Measurements from ENCODE around the gene IFT22.
"Not testable (repeated sequence)": the region's sequence is repeated elsewhere in the genome, so short reads cannot be mapped to it uniquely, and the experiment has no call there.

Gene IFT22

DNA sequence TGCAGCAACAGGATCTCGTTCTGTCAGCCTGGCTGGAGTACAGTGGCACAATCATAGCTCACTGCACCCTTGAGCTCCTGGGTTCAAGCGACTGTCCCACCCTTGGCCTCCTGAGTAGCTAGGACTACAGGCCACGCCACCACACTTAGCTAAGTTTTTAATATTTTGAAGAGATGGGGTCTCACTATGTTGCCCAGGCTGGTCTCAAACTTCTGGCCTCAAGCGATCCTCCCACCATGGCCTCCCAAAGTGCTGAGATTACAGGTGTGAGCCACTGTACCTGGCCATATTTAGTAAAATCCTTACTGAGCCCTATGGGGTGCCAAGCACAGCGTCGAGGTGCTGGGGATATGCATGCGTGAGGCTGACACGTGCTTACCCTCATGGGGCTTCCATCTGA is 40.7 kb downstream of the IFT22 start:
- in situ Hi-C loops (cut with HindIII; ENCODE audit: low sequenced_read_pairs) = not testable (repeated sequence)

DNA sequence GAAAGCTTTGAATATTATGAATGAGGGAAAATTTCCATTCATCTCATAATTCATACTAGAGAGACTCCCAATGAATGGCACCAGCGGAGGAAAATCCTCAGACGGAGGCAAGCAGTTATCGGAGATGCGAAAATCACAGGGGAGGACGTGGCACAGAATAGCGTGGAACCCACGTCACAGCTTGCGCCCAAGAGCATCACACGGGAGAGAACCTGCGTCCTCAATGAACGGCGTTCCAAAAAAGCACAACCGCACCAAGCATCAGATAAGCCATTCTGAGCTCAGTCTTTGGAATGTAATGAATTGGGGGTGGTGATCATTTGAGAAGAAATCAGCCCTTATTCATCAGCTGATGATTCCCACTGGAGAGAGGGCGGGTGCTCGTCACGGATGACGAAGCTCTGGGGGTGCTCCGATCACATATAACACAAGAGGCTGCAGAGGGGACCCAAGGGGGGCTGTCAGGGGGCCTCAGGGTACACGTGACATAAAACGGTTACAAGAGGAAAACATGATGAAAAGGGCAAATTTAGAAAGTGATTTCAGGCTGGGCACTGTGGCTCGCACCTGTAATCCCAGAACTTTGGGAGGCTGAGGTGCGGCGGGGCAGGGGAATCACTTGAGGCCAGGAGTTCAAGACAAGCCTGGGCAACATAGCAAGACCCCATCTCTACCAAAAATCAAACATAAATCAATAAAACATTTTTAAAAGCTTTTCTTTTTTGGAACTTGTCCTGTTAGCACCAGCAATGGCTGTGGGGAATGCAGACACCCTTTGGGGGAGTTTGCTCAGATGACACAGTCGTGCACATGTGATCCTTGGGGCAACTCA is 42.9 kb downstream of the IFT22 start:
- in situ Hi-C loops (cut with HindIII; ENCODE audit: low sequenced_read_pairs) = loop anchor here (5.0 to 10.0 kb wide), 2 partner anchors 61 to 184 kb away; partner anchors contain the start of genes PLOD3 and ZNHIT1

DNA sequence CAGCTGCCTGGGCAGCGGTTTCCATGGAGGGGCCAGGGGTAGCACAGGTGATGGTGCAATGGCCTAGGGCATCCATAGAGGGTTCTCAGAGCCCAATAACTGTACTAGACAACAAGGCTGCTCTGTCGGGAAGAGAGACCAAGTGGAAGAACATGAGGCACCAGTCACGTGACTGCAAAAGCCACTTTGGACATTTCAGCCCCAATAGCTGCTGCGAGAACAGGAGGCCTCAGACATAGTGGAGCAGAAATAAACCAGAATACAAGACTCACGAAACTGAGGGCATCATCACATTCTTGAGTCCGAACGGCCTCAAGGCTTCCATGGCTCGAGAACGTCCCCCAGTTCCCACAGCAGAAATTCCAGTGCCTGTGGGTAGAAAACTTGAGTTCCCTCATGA is 44.5 kb downstream of the IFT22 start:
- in situ Hi-C loops (cut with HindIII; ENCODE audit: low sequenced_read_pairs) = loop anchor here (5.0 to 10.0 kb wide), 2 partner anchors 60 to 182 kb away; partner anchors contain the start of genes PLOD3 and ZNHIT1

DNA sequence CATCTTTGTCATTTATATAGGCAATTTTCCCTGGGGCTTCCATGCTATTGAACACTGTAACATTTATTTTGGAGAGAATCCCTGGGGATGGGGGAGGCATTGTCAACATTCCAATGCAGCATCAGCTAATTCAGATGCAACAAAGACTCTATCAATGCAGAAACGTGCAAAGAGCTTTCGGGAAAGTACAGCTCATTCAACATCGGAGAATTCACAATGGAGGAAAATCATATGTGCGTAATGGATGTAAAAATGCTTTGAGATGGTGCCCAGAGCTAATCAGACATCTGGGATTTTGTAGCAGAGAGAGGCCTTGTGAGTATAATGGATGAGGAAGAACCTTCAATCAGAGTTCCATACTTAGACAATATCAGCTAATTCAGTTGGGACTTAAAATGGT is 48.4 kb downstream of the IFT22 start:
- in situ Hi-C loops (cut with HindIII; ENCODE audit: low sequenced_read_pairs) = loop anchor here (10.0 kb wide), 1 partner anchor 178 kb away; no protein-coding TSS in a partner anchor

DNA sequence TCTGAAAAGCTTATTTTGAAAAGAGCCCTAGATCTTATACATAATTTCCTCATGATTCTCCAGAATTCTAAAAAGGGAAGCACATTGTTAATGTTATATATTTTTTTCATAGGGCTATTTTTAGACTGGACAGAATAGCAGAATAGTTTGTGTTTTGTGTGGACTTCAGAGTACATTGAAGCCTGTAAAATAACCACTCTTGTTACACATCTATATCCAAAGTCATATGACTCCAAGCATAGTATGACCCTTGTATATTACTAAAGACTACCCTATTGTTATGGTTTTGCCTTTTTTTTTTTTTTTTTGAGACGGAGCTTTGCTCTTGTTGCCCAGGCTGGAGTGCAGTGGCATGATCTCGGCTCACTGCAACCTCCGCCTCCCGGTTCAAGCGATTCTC is 50.6 kb downstream of the IFT22 start:
- in situ Hi-C loops (cut with HindIII; ENCODE audit: low sequenced_read_pairs) = loop anchor here (10.0 kb wide), 1 partner anchor 176 kb away; no protein-coding TSS in a partner anchor

DNA sequence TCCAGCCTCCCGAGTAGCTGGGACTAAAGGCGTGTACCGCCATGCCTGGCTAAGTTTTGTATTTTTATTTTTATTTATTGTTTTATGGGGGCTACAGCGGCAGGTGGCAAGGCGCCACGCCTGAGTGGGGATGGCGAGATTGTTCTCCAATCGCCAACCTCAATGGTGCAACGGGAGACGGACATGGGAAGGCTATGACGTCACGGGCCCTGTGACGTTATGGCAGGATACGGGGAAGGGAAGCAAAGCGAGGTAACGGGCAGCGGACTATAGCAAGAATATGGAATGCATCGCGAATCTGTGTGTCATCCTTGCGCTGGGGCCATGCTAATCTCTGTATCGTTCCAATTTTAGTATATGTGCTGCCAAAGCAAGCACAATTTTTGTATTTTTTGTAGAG is 51.9 kb downstream of the IFT22 start:
- in situ Hi-C loops (cut with HindIII; ENCODE audit: low sequenced_read_pairs) = loop anchor here (10.0 kb wide), 1 partner anchor 175 kb away; no protein-coding TSS in a partner anchor

DNA sequence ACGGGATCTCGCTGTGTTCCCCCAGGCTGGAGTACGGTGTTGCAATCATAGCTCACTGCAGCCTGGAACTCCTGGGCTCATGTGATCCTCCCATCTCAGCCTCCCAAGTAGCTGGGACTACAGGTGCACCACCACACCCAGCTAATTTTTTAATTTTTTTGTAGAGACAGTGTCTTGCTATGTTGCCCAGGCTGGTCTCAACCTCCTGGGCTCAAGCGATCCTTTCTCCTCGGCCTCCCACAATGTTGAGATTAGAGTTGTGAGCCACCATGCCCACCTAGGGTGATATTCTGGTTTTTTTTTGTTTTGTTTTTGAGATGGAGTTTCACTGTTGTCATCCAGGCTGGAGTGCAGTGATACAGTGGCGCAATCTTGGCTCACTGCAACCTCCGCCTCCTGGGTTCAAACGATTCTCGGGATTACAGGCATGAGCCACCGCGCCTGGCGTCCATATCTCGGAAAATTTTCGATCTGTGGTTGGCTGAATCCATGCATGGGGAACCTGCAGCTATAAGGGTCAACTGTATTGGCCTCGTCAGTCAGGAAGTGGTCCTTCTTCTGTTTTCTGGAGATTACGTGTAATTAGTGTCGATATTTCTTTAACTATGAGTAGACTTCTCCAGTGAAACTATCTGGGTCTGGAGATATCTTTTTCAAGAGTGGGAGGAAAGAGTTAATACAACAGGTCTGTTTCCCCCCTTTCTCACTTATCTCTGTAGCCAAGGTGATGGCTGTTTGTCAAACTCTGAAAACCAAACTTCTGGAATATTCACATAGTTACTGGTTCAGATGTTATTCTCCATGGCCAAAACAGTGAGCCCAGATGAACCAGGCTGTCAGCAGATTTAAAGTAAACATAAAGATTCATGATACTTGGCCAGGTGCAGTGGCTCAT is 55.7 kb downstream of the IFT22 start:
- in situ Hi-C loops (cut with HindIII; ENCODE audit: low sequenced_read_pairs) = no loop called here

DNA sequence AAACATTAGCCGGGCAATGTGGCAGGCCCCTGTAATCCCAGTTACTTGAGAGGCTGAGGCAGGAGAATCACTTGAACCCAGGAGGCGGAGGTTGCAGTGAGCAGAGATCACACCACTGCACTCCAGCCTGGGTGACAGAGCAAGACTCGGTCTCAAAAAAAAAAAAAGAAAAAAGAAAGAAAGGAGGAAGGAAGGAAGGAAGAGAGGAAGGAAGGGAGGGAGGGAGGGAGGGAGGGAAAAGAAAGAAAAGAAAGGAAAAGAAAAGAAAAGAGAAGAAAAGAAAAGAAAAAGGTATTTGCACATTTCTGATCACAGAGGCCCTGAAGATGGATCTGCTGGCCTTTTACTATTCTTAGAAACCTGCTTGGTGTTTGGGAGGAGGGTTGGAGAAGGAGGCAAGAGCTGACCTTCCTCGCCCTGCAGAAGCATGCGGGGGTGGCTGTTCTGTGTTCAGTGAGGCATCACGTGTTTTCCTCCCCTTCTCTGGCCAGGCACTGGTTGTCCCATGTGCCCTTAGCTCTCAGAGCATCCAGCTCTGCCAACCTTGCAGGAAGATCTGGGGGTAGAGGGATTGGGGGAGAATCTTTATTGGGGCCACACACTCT is 57.4 kb downstream of the IFT22 start:
- in situ Hi-C loops (cut with HindIII; ENCODE audit: low sequenced_read_pairs) = not testable (repeated sequence)

Measured in endothelial cell of hepatic sinusoid (primary cell).